ENCODE results near the gene IQCF2.
"Not testable (repeated sequence)": the region's sequence is repeated elsewhere in the genome, so short reads cannot be mapped to it uniquely, and the experiment has no call there.

The IQCF2 gene

GRCh38 chr3:51879937-51880336, 18.5 kb downstream of the IQCF2 start:
- no peak for DNase-seq (ENCODE audit: low spot score)

GRCh38 chr3:51886447-51886846, 25.0 kb downstream of the IQCF2 start:
- DNase-seq (ENCODE audit: low spot score), result no peak

- no peak for DNase-seq (ENCODE audit: low spot score)
Measured at GRCh38 chr3:51887620-51888019, 26.2 kb downstream of the IQCF2 start.

GRCh38 chr3:51888463-51889105, 27.2 kb downstream of the IQCF2 start:
- no peak for DNase-seq (ENCODE audit: low spot score)

GRCh38 chr3:51891242-51892039, 30.0 kb downstream of the IQCF2 start:
- DNase-seq (ENCODE audit: low spot score), result no peak

GRCh38 chr3:51894391-51894790, 33.0 kb downstream of the IQCF2 start:
- no peak for DNase-seq (ENCODE audit: low spot score)

GRCh38 chr3:51894939-51895338, 33.5 kb downstream of the IQCF2 start:
- DNase-seq (ENCODE audit: low spot score), result no peak

GRCh38 chr3:51896607-51897305, 35.3 kb downstream of the IQCF2 start:
- no peak for DNase-seq (ENCODE audit: low spot score)

GRCh38 chr3:51897391-51897790, 36.0 kb downstream of the IQCF2 start:
- no peak for DNase-seq (ENCODE audit: low spot score)

- not testable (repeated sequence) for DNase-seq (ENCODE audit: low spot score)
Measured at GRCh38 chr3:51900043-51900442, 38.6 kb downstream of the IQCF2 start.

- DNase-seq (ENCODE audit: low spot score), result not testable (repeated sequence)
Measured at GRCh38 chr3:51902361-51902760, 40.9 kb downstream of the IQCF2 start.

GRCh38 chr3:51904034-51904823, 42.8 kb downstream of the IQCF2 start:
- DNase-seq (ENCODE audit: low spot score), result no peak

- DNase-seq (ENCODE audit: low spot score), result no peak
Measured at GRCh38 chr3:51908026-51908425, 46.6 kb downstream of the IQCF2 start.
